GM18507 (cell line): ENCODE data around the gene PDE2A.
A peak's percentile ranks its signal among the peaks of the same experiment; 100 is the strongest.

Source experiments
- DNase-seq: peaks from one replicate; pipeline ENCODE4 v3.0.0; 2011; ENCODE audit warnings: low read depth; ENCODE audit not compliant: insufficient read length; ENCODE audit errors: extremely low spot score
- FAIRE-seq: peaks from 2 replicates; lab custom pipeline; 2011; peaks lifted over from hg19 to GRCh38; lab: Jason Lieb, UNC

The PDE2A gene

GRCh38 chr11:72673943-72674828 is at the start of gene PDE2A:
TSS of gene PDE2A (minus strand) at chr11:72674422. CDS start at chr11:72674207, 215 bp downstream.
- FAIRE-seq (no peak), DNase-seq (no peak)

- FAIRE-seq, result no peak
Measured at GRCh38 chr11:72723508-72723907, 49.3 kb upstream of the PDE2A start.

GRCh38 chr11:72722050-72722748 is 48.0 kb upstream of the PDE2A start:
- peak; percentile 88 for FAIRE-seq
- DNase-seq, result peak; percentile 84

More at GRCh38 chr11:72723508-72723907, 49.3 kb upstream of the PDE2A start:
- no peak for DNase-seq

GRCh38 chr11:72721689-72722049 is 47.4 kb upstream of the PDE2A start:
- DNase-seq, result no peak
- no peak for FAIRE-seq

- DNase-seq (no peak), FAIRE-seq (no peak)
Measured at GRCh38 chr11:72721276-72721675, 47.1 kb upstream of the PDE2A start.

- FAIRE-seq (no peak), DNase-seq (no peak)
Measured at GRCh38 chr11:72720784-72721183, 46.6 kb upstream of the PDE2A start.

GRCh38 chr11:72720047-72720446 is 45.8 kb upstream of the PDE2A start:
- no peak for DNase-seq
- FAIRE-seq, result no peak

- DNase-seq (no peak), FAIRE-seq (no peak)
Measured at GRCh38 chr11:72719551-72719950, 45.3 kb upstream of the PDE2A start.

- FAIRE-seq, result no peak
- DNase-seq, result no peak
Measured at GRCh38 chr11:72719144-72719543, 44.9 kb upstream of the PDE2A start.

- DNase-seq (no peak), FAIRE-seq (no peak)
Measured at GRCh38 chr11:72718101-72718501, 43.9 kb upstream of the PDE2A start.

- FAIRE-seq, result no peak
- no peak for DNase-seq
Measured at GRCh38 chr11:72716788-72717435, 42.7 kb upstream of the PDE2A start.

- FAIRE-seq, result no peak
Measured at GRCh38 chr11:72716290-72716689, 42.1 kb upstream of the PDE2A start.

GRCh38 chr11:72712841-72713240 is 38.6 kb upstream of the PDE2A start:
- FAIRE-seq, result no peak
- DNase-seq, result no peak

More at GRCh38 chr11:72716290-72716689, 42.1 kb upstream of the PDE2A start:
- DNase-seq, result no peak

GRCh38 chr11:72712168-72712751 is 38.0 kb upstream of the PDE2A start:
- FAIRE-seq (no peak), DNase-seq (no peak)

GRCh38 chr11:72711141-72711540 is 36.9 kb upstream of the PDE2A start:
- no peak for FAIRE-seq
- no peak for DNase-seq

- FAIRE-seq (no peak), DNase-seq (no peak)
Measured at GRCh38 chr11:72710278-72710677, 36.1 kb upstream of the PDE2A start.

- FAIRE-seq (no peak), DNase-seq (no peak)
Measured at GRCh38 chr11:72709478-72710238, 35.4 kb upstream of the PDE2A start.

GRCh38 chr11:72707032-72707431 is 32.8 kb upstream of the PDE2A start:
- no peak for DNase-seq
- FAIRE-seq, result no peak

GRCh38 chr11:72706579-72706978 is 32.4 kb upstream of the PDE2A start:
- DNase-seq (no peak), FAIRE-seq (no peak)
